GM23338 (cell line): ENCODE results near the gene UBQLN4. TPM values are rescaled to one million over a fixed set of nuclear protein-coding genes. Genes with fewer than 3 reads are reported as not detected.

Experiments used
- ATAC-seq: fragments of 200-7000 bp; cut with Tn5 transposase; 3 replicates; pipeline ENCODE4 v1.9.1; 2020
- DNase-seq: peaks from one replicate; pipeline ENCODE4 v3.0.0-alpha.2; 2015; ENCODE audit warnings: low spot score
- H2AFZ ChIP-seq: fragments of 200-600 bp; sonication (generic); 2 replicates; pipeline ENCODE4 v1.8.0; 2016; ENCODE audit warnings: antibody characterized with exemption, mild to moderate bottlenecking, moderate library complexity
- H3F3A ChIP-seq: fragments of 200-600 bp; sonication (generic); replicated peaks from 2 replicates; pipeline ENCODE4 v1.8.0; 2017; ENCODE audit warnings: antibody characterized with exemption, mixed run types, low read depth
- H3K27ac ChIP-seq: fragments of 200-600 bp; sonication (generic); 2 replicates; pipeline ENCODE4 v1.6.1; 2016; ENCODE audit warnings: low read depth
- H3K27me3 ChIP-seq: fragments of 200-600 bp; sonication (generic); 2 replicates; pipeline ENCODE4 v1.8.0; 2016; ENCODE audit warnings: mild to moderate bottlenecking, mixed run types, moderate library complexity; ENCODE audit not compliant: insufficient read depth
- H3K36me3 ChIP-seq: fragments of 200-600 bp; sonication (generic); 2 replicates; pipeline ENCODE4 v1.8.0; 2016; ENCODE audit warnings: mild to moderate bottlenecking; ENCODE audit not compliant: insufficient read depth
- H3K4me1 ChIP-seq: fragments of 200-600 bp; sonication (generic); 2 replicates; pipeline ENCODE4 v1.8.0; 2016; ENCODE audit warnings: mild to moderate bottlenecking, moderate library complexity; ENCODE audit not compliant: insufficient read depth
- H3K4me2 ChIP-seq: fragments of 200-600 bp; sonication (generic); 2 replicates; pipeline ENCODE4 v1.7.1; 2017; ENCODE audit warnings: mixed run types
- H3K4me3 ChIP-seq: fragments of 200-600 bp; sonication (generic); 2 replicates; pipeline ENCODE4 v1.6.1; 2016; ENCODE audit warnings: mixed run types
- H3K79me2 ChIP-seq: fragments of 200-600 bp; sonication (generic); replicated peaks from 2 replicates; pipeline ENCODE4 v1.8.0; 2017; ENCODE audit warnings: mild to moderate bottlenecking; ENCODE audit not compliant: insufficient read depth
- H3K9me2 ChIP-seq: fragments of 200-600 bp; sonication (generic); 2 replicates; pipeline ENCODE4 v1.8.0; 2017; ENCODE audit not compliant: insufficient read depth
- H4K20me1 ChIP-seq: fragments of 200-600 bp; sonication (generic); replicated peaks from 2 replicates; pipeline ENCODE4 v1.8.0; 2017; ENCODE audit warnings: mild to moderate bottlenecking; ENCODE audit not compliant: insufficient read depth
- H3K27ac Mint-ChIP-seq: 2 replicates; pipeline ENCODE4 v1.8.0; 2020; ENCODE audit warnings: inconsistent platforms, mild to moderate bottlenecking, moderate library complexity, mixed read lengths
- H3K27me3 Mint-ChIP-seq: 3 replicates; pipeline ENCODE4 v1.8.0; 2022; ENCODE audit warnings: low read depth, mild to moderate bottlenecking, moderate library complexity, mixed read lengths, inconsistent platforms; ENCODE audit not compliant: insufficient read depth, poor library complexity
- H3K36me3 Mint-ChIP-seq: 3 replicates; pipeline ENCODE4 v1.8.0; 2021; ENCODE audit warnings: low read depth, mild to moderate bottlenecking, inconsistent platforms, moderate library complexity, mixed read lengths
- H3K4me1 Mint-ChIP-seq: 3 replicates; pipeline ENCODE4 v1.8.0; 2020; ENCODE audit warnings: mild to moderate bottlenecking, inconsistent platforms, mixed read lengths
- H3K4me3 Mint-ChIP-seq: 3 replicates; pipeline ENCODE4 v1.8.0; 2021; ENCODE audit warnings: moderate library complexity, mild to moderate bottlenecking, inconsistent platforms, mixed read lengths
- H3K9me3 Mint-ChIP-seq: 3 replicates; pipeline ENCODE4 v1.8.0; 2020; ENCODE audit warnings: moderate library complexity, mild to moderate bottlenecking, inconsistent platforms, mixed read lengths
- CREB1 ChIP-seq: fragments of 250-450 bp; sonication (Bioruptor Pico); IDR thresholded peaks from 2 replicates; pipeline ENCODE4 v1.5.0; 2020; ENCODE audit warnings: low read depth, mild to moderate bottlenecking, moderate library complexity
- EZH2 ChIP-seq: fragments of 200-600 bp; sonication (generic); IDR thresholded peaks from one replicate; pipeline ENCODE4 v1.8.0; 2017; ENCODE audit warnings: antibody characterized with exemption, mild to moderate bottlenecking, low read depth; ENCODE audit not compliant: unreplicated experiment
- JUNB ChIP-seq: IDR thresholded peaks from one replicate; pipeline ENCODE4 v1.6.1; 2016; ENCODE audit warnings: antibody characterized with exemption; ENCODE audit not compliant: unreplicated experiment
- STAT1 ChIP-seq: IDR thresholded peaks from one replicate; pipeline ENCODE4 v1.6.1; 2016; ENCODE audit warnings: antibody characterized with exemption; ENCODE audit not compliant: unreplicated experiment
- ZNF114 ChIP-seq: fragments of 250-450 bp; sonication (Bioruptor Pico); IDR thresholded peaks from 2 replicates; pipeline ENCODE4 v1.5.0; 2020; ENCODE audit warnings: mild to moderate bottlenecking, moderate library complexity
- ZNF462 ChIP-seq: fragments of 250-450 bp; sonication (Bioruptor Pico); IDR thresholded peaks from 2 replicates; pipeline ENCODE4 v1.5.0; 2020; ENCODE audit warnings: mild to moderate bottlenecking, moderate library complexity
- polyA plus RNA-seq: library from polyadenylated mRNA; unstranded; fragments of >200 nt; fragmentation: Nextera tagmentation; extraction: Ambion mirVana; gene quantifications from 2 replicates; pipeline ENCODE4 v1.2.1, GENCODE V29; 2016
- total RNA-seq: library from RNA; depleted of rRNA; stranded (reverse); fragments of >200 nt; shearing (Covaris generic); gene quantifications from 2 replicates; pipeline ENCODE4 v1.2.3, GENCODE V29; 2014

The UBQLN4 gene
- total and polyA plus RNA-seq, 2 experiments from 2014 or later, result 10.0 to 30.5 TPM

- no peak for TF ChIP-seq ZNF114
- TF ChIP-seq ZNF462 (CRISPR knock-in tag), result no peak
- no peak for TF ChIP-seq CREB1 (CRISPR knock-in tag)
- no peak for TF ChIP-seq JUNB
- TF ChIP-seq STAT1, result no peak
Measured at GRCh38 chr1:156004843-156005584, 48.6 kb downstream of the UBQLN4 start (continued).

- H3K4me3 ChIP-seq, result no peak overlapping the region
- peaks cover 10% of the 10 kb centered on the region for H3K36me3 Mint-ChIP-seq
- peaks cover 6% of the 10 kb centered on the region for H3K4me1 Mint-ChIP-seq
- H3F3A ChIP-seq, result peaks cover 9% of the 10 kb centered on the region; the same call in 1 of the 2 replicates
- no peak overlapping the region for H3K4me2 ChIP-seq
- no peak for DNase-seq
- H3K4me3 Mint-ChIP-seq, result no peak overlapping the region
- H3K79me2 ChIP-seq, result no peaks in the 10 kb centered on the region
- no peak overlapping the region for H2AFZ ChIP-seq
- no peak for ATAC-seq
- peaks cover 5% of the 10 kb centered on the region for H3K27me3 Mint-ChIP-seq
- no peaks in the 10 kb centered on the region for H3K4me1 ChIP-seq
- H3K36me3 ChIP-seq, result peaks cover 7% of the 10 kb centered on the region; the same call in 1 of the 2 replicates
- no peaks in the 10 kb centered on the region for H4K20me1 ChIP-seq
- no peaks in the 10 kb centered on the region for H3K9me3 Mint-ChIP-seq
- TF ChIP-seq EZH2, result no peak
- no peak for TF ChIP-seq ZNF462 (CRISPR knock-in tag)
- no peaks in the 10 kb centered on the region for H3K9me2 ChIP-seq
- H3K27ac Mint-ChIP-seq, result no peak overlapping the region
- no peaks in the 10 kb centered on the region for H3K27me3 ChIP-seq
- H3K27ac ChIP-seq, result no peak overlapping the region
Measured at GRCh38 chr1:156003923-156004188, 49.7 kb downstream of the UBQLN4 start.
